GF-D8 (cell line): Measurements from ENCODE around the gene DRG1.
"Not testable (repeated sequence)": the region's sequence is repeated elsewhere in the genome, so short reads cannot be mapped to it uniquely, and the experiment has no call there.

Experiments used
- DNase-seq: peaks from one replicate; lab custom pipeline; 2025; lab: John Stamatoyannopoulos, UW

DRG1 gene

GRCh38 chr22:31442768-31443489 is 43.5 kb downstream of the DRG1 start:
- no peak for DNase-seq

GRCh38 chr22:31443516-31443915 is 44.1 kb downstream of the DRG1 start:
- DNase-seq, result no peak

- DNase-seq, result no peak
Observed at GRCh38 chr22:31445642-31446041, 46.2 kb downstream of the DRG1 start.

DNA sequence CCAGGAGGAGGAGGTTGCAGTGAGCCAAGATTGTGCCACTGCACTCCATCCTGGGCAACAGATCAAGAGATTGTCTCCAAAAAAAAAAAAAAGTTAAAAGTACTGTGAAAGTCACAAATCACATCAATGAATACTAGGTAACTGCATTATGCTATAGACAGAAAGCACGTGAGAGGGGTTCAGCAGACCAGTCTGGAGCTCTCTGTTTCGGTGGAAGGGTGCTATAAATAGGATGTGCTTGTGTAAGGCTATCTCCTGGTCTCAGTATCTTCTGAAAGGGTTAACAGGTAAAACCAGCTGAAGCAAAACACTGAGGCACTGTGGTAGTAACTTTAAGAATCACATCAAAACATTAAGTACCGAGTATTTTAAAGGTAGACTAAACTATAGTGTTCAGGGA is 46.8 kb downstream of the DRG1 start:
- no peak for DNase-seq

GRCh38 chr22:31446767-31447166 is 47.4 kb downstream of the DRG1 start:
- no peak for DNase-seq

GRCh38 chr22:31447337-31447736 is 47.9 kb downstream of the DRG1 start:
- no peak for DNase-seq

- DNase-seq, result no peak
Observed at GRCh38 chr22:31448382-31448781, 49.0 kb downstream of the DRG1 start.

DNA sequence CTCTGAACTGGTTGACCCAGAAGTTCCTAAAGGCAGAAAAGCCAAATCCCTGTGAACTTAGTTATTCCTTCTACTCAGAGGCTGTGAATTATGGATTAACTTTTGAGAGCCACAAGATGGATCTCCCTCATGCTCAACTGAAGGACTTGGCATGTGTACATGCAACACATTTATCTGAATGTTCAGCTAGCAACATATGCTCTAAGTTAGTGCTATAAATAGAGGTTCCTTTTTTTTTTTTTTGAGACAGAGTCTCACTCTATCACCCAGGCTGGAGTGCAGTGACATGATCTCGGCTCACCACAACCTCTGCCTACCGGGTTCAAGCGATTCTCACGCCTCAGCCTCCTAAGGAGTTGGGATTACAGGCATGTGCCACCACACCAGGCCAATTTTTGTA is 50.1 kb downstream of the DRG1 start:
- DNase-seq, result no peak

GRCh38 chr22:31451709-31452571 is 52.5 kb downstream of the DRG1 start:
- DNase-seq, result no peak

GRCh38 chr22:31461699-31462098 is 62.3 kb downstream of the DRG1 start:
- no peak for DNase-seq

GRCh38 chr22:31465307-31465706 is 65.9 kb downstream of the DRG1 start:
- DNase-seq, result no peak

GRCh38 chr22:31474743-31475142 is 75.3 kb downstream of the DRG1 start:
- DNase-seq, result no peak

DNA sequence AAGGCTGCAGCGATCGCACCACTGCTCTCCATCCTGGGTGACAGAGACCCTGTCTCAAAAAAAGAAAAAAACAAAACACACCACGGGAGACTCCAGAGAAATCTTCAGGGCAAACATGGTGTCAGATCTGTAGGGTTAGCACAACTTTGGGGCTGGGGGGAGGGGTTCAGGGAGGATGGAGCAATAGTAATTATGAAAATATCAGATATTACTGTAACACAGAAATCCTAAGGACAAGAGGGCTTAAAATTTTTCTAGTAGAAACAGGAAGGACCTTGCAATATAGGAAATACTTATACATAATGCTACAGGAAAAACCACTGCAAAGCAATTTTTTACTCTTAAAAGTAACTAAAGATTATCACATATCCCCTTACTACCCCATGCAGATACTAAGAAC is 76.4 kb downstream of the DRG1 start:
- DNase-seq, result no peak

DNA sequence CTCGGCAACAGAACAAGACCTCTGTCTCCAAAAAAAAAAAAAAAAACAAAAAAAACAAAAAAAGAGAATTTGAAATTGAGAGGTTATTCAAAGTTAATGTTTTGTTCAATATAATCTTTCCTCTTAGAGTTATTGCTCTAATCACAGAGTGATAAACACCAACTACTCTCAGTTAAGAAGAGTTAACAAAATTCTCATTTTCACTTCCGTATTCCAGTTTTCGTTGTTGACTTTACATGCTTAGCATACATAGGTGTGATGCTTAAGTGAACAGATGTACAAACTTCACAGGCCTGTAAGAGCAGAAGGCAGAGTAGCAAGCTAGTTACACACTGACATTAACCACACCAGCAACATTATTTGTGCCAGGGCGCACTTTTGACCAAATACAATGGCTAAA is 77.9 kb downstream of the DRG1 start:
- DNase-seq, result no peak

- DNase-seq, result no peak
Observed at GRCh38 chr22:31481129-31481528, 81.7 kb downstream of the DRG1 start.

DNA sequence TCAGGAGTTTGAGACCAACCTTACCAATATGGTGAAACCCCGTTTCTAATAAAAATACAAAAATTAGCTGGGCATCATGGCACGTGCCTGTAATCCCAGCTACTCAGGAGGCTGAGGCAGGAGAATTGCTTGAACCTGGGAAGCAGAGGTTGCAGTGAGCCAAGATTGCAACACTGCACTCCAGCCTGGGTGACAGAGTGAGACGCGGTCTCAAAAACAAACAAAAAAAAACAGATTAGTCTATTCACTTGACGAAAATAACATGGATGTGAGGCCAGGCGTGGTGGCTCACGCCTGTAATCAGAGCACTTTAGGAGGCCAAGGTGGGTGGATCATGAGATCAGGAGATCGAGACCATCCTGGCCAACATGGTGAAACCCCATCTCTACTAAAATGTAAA is 83.1 kb downstream of the DRG1 start:
- not testable (repeated sequence) for DNase-seq
